A549 (cell line): ENCODE data around the gene SIVA1. TPM values are rescaled to one million over a fixed set of nuclear protein-coding genes. Genes with fewer than 3 reads are reported as not detected.
A peak's percentile ranks its signal among the peaks of the same experiment; 100 is the strongest.

Experiments
- ATAC-seq, 2 experiments: fragments of 200-7000 bp in 1 of 2; fragments of >200 bp in 1 of 2; cut with Nextera tagmentation in 1 of 2; cut with Tn5 transposase in 1 of 2; 3 replicates each; pipeline versions ENCODE4 v1.8.0 to v1.9.1; 2018 to 2020; ENCODE audit warnings: mild to moderate bottlenecking in 1 of 2, moderate library complexity in 1 of 2
- CTCF ChIA-PET: fragments of 300-600 bp; sonication (Branson Sonifier 250); formaldehyde crosslinking; extraction: SDS; loops from one replicate; lab custom pipeline; 2021; ENCODE audit warnings: antibody characterized with exemption, inconsistent platforms; lab: Yijun Ruan, JAX
- POLR2A ChIA-PET: fragments of 350-600 bp; formaldehyde crosslinking; extraction: SDS; loops from one replicate; lab custom pipeline; 2021; ENCODE audit warnings: antibody characterized with exemption, inconsistent platforms; lab: Yijun Ruan, JAX
- DNase-seq, 2 experiments: peaks; one replicate each; pipeline versions ENCODE4 v3.0.0 to v3.0.0-alpha.2; 2011 to 2016; ENCODE audit warnings: low read depth in 1 of 2, low spot score in 1 of 2
- FAIRE-seq: peaks from 2 replicates; lab custom pipeline; 2011; peaks lifted over from hg19 to GRCh38; lab: Jason Lieb, UNC
- H3K27ac ChIP-seq, 2 experiments: fragments of >200 bp; sonication (Bioruptor Twin); formaldehyde crosslinking; 3 replicates each; pipeline ENCODE4 v1.5.1; 2016 to 2017
- H3K4me1 ChIP-seq: fragments of >200 bp; sonication (Bioruptor Twin); formaldehyde crosslinking; 3 replicates; pipeline ENCODE4 v1.6.1; 2016
- H3K4me2 ChIP-seq: fragments of >200 bp; sonication (Bioruptor Twin); formaldehyde crosslinking; 3 replicates; pipeline ENCODE4 v1.6.1; 2016
- H3K4me3 ChIP-seq: fragments of >200 bp; sonication (Bioruptor Twin); formaldehyde crosslinking; 3 replicates; pipeline ENCODE4 v1.5.1; 2016
- H3K9me3 ChIP-seq: fragments of >200 bp; sonication (Bioruptor Twin); formaldehyde crosslinking; 3 replicates; pipeline ENCODE4 v1.6.1; 2016
- CBX2 ChIP-seq: fragments of 200-600 bp; sonication (generic); IDR thresholded peaks from 2 replicates; pipeline ENCODE4 v1.6.1; 2016; ENCODE audit warnings: low read depth, mild to moderate bottlenecking, borderline replicate concordance
- CBX8 ChIP-seq: fragments of 200-600 bp; sonication (generic); IDR thresholded peaks from 2 replicates; pipeline ENCODE4 v1.6.1; 2016
- CHD2 ChIP-seq: fragments of 150-350 bp; IDR thresholded peaks from 2 replicates; pipeline ENCODE4 v1.6.1; 2014; ENCODE audit warnings: low read length; ENCODE audit not compliant: partially characterized antibody
- CTCF ChIP-seq: fragments of >200 bp; sonication (Bioruptor Twin); formaldehyde crosslinking; IDR thresholded peaks from 3 replicates; pipeline ENCODE4 v1.5.1; 2016
- EHMT2 ChIP-seq: fragments of 200-600 bp; sonication (generic); IDR thresholded peaks from 2 replicates; pipeline ENCODE4 v1.6.1; 2016; ENCODE audit warnings: antibody characterized with exemption, low read depth, mild to moderate bottlenecking, moderate library complexity
- FOSB ChIP-seq: fragments of 250-450 bp; sonication (Bioruptor Pico); IDR thresholded peaks from 2 replicates; pipeline ENCODE4 v1.5.0; 2020; ENCODE audit warnings: mild to moderate bottlenecking, moderate library complexity
- FOSL2 ChIP-seq, 2 experiments: fragments of 450-650 bp in 1 of 2; fragments of >200 bp in 1 of 2; sonication (Bioruptor Twin) in 1 of 2; formaldehyde crosslinking; IDR thresholded peaks; 2 replicates each; pipeline versions ENCODE4 v1.5.0 to v1.6.1; 2016 to 2020; ENCODE audit warnings: mild to moderate bottlenecking in 1 of 2, moderate library complexity in 1 of 2
- HOXB5 ChIP-seq: fragments of 250-450 bp; sonication (Bioruptor Pico); IDR thresholded peaks from 2 replicates; pipeline ENCODE4 v1.5.0; 2020; ENCODE audit warnings: mild to moderate bottlenecking, moderate library complexity
- MAFK ChIP-seq: fragments of 450-650 bp; IDR thresholded peaks from 2 replicates; pipeline ENCODE4 v1.6.1; 2014; ENCODE audit not compliant: partially characterized antibody
- NPAS2 ChIP-seq: fragments of 250-450 bp; sonication (Bioruptor Pico); IDR thresholded peaks from 2 replicates; pipeline ENCODE4 v1.8.0; 2022; ENCODE audit warnings: mild to moderate bottlenecking, moderate library complexity, borderline replicate concordance
- NR3C1 ChIP-seq: fragments of >200 bp; sonication (Bioruptor Twin); formaldehyde crosslinking; IDR thresholded peaks from 3 replicates; pipeline ENCODE4 v1.6.1; 2017
- PHF8 ChIP-seq: fragments of 200-600 bp; sonication (generic); IDR thresholded peaks from 2 replicates; pipeline ENCODE4 v1.6.1; 2016; ENCODE audit warnings: low read depth, mild to moderate bottlenecking, antibody characterized with exemption, moderate library complexity, borderline replicate concordance
- POLR2A ChIP-seq: IDR thresholded peaks from 2 replicates; pipeline ENCODE4 v1.6.1; 2012; ENCODE audit warnings: mild to moderate bottlenecking, low read length
- POLR2AphosphoS2 ChIP-seq: conservative IDR thresholded peaks from 2 replicates; pipeline ENCODE4 v1.6.1; 2012; ENCODE audit warnings: low read length, improper control_type of control experiment, inconsistent platforms
- RCOR1 ChIP-seq: fragments of 150-350 bp; IDR thresholded peaks from 2 replicates; pipeline ENCODE4 v1.6.1; 2014; ENCODE audit warnings: antibody characterized with exemption, low read length, low read depth
- RFX5 ChIP-seq: fragments of 450-650 bp; IDR thresholded peaks from 2 replicates; pipeline ENCODE4 v1.7.1; 2014; ENCODE audit warnings: antibody characterized with exemption, mild to moderate bottlenecking, moderate library complexity
- RNF2 ChIP-seq: fragments of 200-600 bp; sonication (generic); IDR thresholded peaks from 2 replicates; pipeline ENCODE4 v1.6.1; 2016; ENCODE audit warnings: low read depth, mild to moderate bottlenecking, antibody characterized with exemption, moderate library complexity, borderline replicate concordance
- SREBF2 ChIP-seq: fragments of 450-650 bp; IDR thresholded peaks from 2 replicates; pipeline ENCODE4 v1.6.1; 2014; ENCODE audit warnings: mild to moderate bottlenecking, moderate library complexity
- WGBS: methylation state at CpG from one replicate; pipeline ENCODE4 v1.1.6; 2017; ENCODE audit errors: missing lambda C conversion rate; 5-methylcytosine and 5-hydroxymethylcytosine counted together
- polyA plus RNA-seq, 4 experiments: library from polyadenylated mRNA; depleted of rRNA in 3 of 4; stranded (reverse); fragments of >200 nt; fragmentation: RNase III in 1 of 4; extraction: RNeasy Plus Mini Kit Qiagen cat#74134 plus additional on column Dnase treatment in 1 of 4; gene quantifications; 2 replicates in 3 of 4; 3 replicates in 1 of 4; pipeline ENCODE4 v1.2.3, GENCODE V29; 2011 to 2017

SIVA1 gene
- polyA plus RNA-seq, 2 of the 4 experiments (the other 2 are of a cell fraction): 90.0 to 169 TPM

- Histone ChIP-seq H3K4me2 (no peak overlapping the region), H3K4me3 (no peak overlapping the region), H3K4me1 (peaks cover 14% of the 10 kb centered on the region), H3K9me3 (peaks cover 2% of the 10 kb centered on the region; the same call in 1 of the 3 replicates), H3K27ac (no peak overlapping the region)
- ChIA-PET CTCF (interaction anchor here (1.0 to 9.3 kb wide), 6 partner anchors 8 to 144 kb away, joined by 3 to 88 read pairs (median 6); no protein-coding TSS in a partner anchor), POLR2A (no interaction called here)
- DNase-seq (no peak), FAIRE-seq (no peak), ATAC-seq (no peak)
- TF ChIP-seq FOSL2 (IDR thresholded peaks at IDR 0.05): no peak
- no peak for TF ChIP-seq FOSL2 (CRISPR knock-in tag; IDR thresholded peaks at IDR 0.05)
- TF ChIP-seq MAFK: no peak
- no peak for TF ChIP-seq HOXB5 (CRISPR knock-in tag)
- no peak for TF ChIP-seq CTCF
- 90% methylated on average over 34 of the region's 38 CpGs for whole genome bisulfite sequencing
These were observed 20.0 kb downstream of the SIVA1 start for GRCh38 chr14:104772707-104773504.

- Histone ChIP-seq H3K4me1 (peaks cover 11% of the 10 kb centered on the region), H3K27ac (no peak overlapping the region), H3K9me3 (peaks cover 2% of the 10 kb centered on the region; the same call in 1 of the 3 replicates), H3K4me3 (no peak overlapping the region), H3K4me2 (no peak overlapping the region)
- POLR2A ChIA-PET: no interaction called here
- FAIRE-seq (no peak), ATAC-seq (peak in 1 of 2 experiments; percentile 5; a peak in 2 of 6 replicates), DNase-seq (no peak)
- WGBS: 91% methylated on average over 25 of the region's 46 CpGs
- CTCF ChIA-PET: interaction anchor here (1.2 to 9.3 kb wide), 3 partner anchors 47 to 53 kb away, joined by 3 to 88 read pairs (median 4); no protein-coding TSS in a partner anchor
- TF ChIP-seq MAFK: peak; percentile 2
- TF ChIP-seq POLR2AphosphoS2: no peak
These were observed 20.8 kb downstream of the SIVA1 start for GRCh38 chr14:104773505-104774452.

GRCh38 chr14:104774453-104775072 is 21.6 kb downstream of the SIVA1 start:
- Histone ChIP-seq H3K27ac (no peak overlapping the region), H3K9me3 (peaks cover 2% of the 10 kb centered on the region; the same call in 1 of the 3 replicates), H3K4me3 (no peak overlapping the region), H3K4me1 (peaks cover 4% of the 10 kb centered on the region; the same call in 1 of the 3 replicates), H3K4me2 (no peak overlapping the region)
- 93% methylated on average over 12 of the region's 20 CpGs for WGBS
- ATAC-seq: no peak
- no peak for DNase-seq
- CTCF ChIA-PET: interaction anchor here (1.3 to 1.8 kb wide), 2 partner anchors 15 to 46 kb away, joined by 3 to 4 read pairs; no protein-coding TSS in a partner anchor
- TF ChIP-seq CHD2: no peak
- TF ChIP-seq NR3C1: no peak
- TF ChIP-seq EHMT2: no peak
- TF ChIP-seq CBX2: no peak
- TF ChIP-seq PHF8: no peak
- TF ChIP-seq SREBF2: no peak
- TF ChIP-seq POLR2A: no peak
- FAIRE-seq: no peak
- POLR2A ChIA-PET: no interaction called here

GRCh38 chr14:104775073-104775489 is 22.1 kb downstream of the SIVA1 start:
- TF ChIP-seq RCOR1 (no peak), EHMT2 (no peak), FOSB (CRISPR knock-in tag) (no peak), RNF2 (no peak), CBX8 (no peak), NPAS2 (CRISPR knock-in tag) (no peak), RFX5 (no peak)
- H3K27ac ChIP-seq: no peak overlapping the region
- WGBS: 91% methylated on average over 7 of the region's 13 CpGs
- DNase-seq (no peak), ATAC-seq (no peak), FAIRE-seq (no peak)
- no peak overlapping the region for H3K4me3 ChIP-seq
- peaks cover 2% of the 10 kb centered on the region; the same call in 1 of the 3 replicates for H3K9me3 ChIP-seq
- POLR2A ChIA-PET: no interaction called here
- H3K4me1 ChIP-seq: no peaks in the 10 kb centered on the region
- H3K4me2 ChIP-seq: no peak overlapping the region
- CTCF ChIA-PET: interaction anchor here (1.3 to 1.8 kb wide), 5 partner anchors 13 to 51 kb away, joined by 3 to 5 read pairs (median 4); no protein-coding TSS in a partner anchor
